ENCODE measurements around the gene A3GALT2. TPM values are rescaled to one million over a fixed set of nuclear protein-coding genes. Genes with fewer than 3 reads are reported as not detected.

The A3GALT2 gene
- total RNA-seq, 1 experiment from 2014 or later, result not detected

DNA sequence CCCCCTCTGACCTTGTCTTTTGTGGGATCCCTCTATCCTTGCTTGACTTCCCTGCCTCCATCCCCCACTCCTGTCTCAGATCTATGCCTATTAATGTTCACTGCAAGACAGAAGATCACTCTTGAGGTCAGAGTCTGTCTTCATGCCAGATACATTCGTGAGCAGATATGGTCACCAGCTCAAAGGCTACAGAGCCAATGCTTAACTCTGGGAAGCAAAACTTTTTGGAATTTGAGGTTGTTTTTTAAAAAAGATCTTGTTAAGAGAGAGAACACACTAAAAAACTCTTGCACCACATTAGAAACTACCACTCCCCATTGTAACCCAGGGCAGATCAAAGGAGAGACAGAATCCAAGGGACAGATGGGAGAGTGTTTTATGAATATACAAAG is 17.1 kb upstream of the A3GALT2 start (continued):
- TF ChIP-seq, protein P1, sequence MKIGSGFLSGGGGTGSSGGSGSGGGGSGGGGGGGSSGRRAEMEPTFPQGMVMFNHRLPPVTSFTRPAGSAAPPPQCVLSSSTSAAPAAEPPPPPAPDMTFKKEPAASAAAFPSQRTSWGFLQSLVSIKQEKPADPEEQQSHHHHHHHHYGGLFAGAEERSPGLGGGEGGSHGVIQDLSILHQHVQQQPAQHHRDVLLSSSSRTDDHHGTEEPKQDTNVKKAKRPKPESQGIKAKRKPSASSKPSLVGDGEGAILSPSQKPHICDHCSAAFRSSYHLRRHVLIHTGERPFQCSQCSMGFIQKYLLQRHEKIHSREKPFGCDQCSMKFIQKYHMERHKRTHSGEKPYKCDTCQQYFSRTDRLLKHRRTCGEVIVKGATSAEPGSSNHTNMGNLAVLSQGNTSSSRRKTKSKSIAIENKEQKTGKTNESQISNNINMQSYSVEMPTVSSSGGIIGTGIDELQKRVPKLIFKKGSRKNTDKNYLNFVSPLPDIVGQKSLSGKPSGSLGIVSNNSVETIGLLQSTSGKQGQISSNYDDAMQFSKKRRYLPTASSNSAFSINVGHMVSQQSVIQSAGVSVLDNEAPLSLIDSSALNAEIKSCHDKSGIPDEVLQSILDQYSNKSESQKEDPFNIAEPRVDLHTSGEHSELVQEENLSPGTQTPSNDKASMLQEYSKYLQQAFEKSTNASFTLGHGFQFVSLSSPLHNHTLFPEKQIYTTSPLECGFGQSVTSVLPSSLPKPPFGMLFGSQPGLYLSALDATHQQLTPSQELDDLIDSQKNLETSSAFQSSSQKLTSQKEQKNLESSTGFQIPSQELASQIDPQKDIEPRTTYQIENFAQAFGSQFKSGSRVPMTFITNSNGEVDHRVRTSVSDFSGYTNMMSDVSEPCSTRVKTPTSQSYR (CRISPR knock-in tag; IDR thresholded peaks at IDR 0.05), result no peak
- TF ChIP-seq FOXP1 (CRISPR knock-in tag; IDR thresholded peaks at IDR 0.05; ENCODE audit: borderline replicate concordance), result no peak

DNA sequence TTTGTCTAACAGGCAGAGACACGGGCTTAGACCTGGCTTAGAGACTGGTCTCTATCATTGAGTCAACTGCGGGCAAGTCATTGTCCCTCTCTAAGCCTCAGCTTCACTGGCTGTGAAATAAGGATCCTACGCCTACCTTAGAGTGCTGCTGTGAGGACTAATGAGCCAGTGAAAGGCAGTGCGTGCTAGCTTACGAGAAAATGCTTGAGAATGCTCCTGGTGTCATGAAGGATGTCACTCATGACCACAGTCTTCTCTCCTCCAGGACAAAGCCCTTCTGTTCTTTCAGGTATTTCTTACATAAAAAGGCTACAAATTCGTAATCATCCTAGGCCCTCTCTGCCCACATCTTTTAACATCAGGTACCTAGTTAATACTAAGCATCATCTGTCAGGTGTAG is 16.5 kb upstream of the A3GALT2 start:
- Mint-ChIP-seq H3K4me1 (peaks cover 52% of the 10 kb centered on the region), H3K4me3 (no peak overlapping the region), H3K36me3 (no peaks in the 10 kb centered on the region), H3K27ac (no peak overlapping the region), H3K27me3 (ENCODE audit: low read depth) (peaks cover 44% of the 10 kb centered on the region), H3K9me3 (no peaks in the 10 kb centered on the region)
- TF ChIP-seq, protein P2, sequence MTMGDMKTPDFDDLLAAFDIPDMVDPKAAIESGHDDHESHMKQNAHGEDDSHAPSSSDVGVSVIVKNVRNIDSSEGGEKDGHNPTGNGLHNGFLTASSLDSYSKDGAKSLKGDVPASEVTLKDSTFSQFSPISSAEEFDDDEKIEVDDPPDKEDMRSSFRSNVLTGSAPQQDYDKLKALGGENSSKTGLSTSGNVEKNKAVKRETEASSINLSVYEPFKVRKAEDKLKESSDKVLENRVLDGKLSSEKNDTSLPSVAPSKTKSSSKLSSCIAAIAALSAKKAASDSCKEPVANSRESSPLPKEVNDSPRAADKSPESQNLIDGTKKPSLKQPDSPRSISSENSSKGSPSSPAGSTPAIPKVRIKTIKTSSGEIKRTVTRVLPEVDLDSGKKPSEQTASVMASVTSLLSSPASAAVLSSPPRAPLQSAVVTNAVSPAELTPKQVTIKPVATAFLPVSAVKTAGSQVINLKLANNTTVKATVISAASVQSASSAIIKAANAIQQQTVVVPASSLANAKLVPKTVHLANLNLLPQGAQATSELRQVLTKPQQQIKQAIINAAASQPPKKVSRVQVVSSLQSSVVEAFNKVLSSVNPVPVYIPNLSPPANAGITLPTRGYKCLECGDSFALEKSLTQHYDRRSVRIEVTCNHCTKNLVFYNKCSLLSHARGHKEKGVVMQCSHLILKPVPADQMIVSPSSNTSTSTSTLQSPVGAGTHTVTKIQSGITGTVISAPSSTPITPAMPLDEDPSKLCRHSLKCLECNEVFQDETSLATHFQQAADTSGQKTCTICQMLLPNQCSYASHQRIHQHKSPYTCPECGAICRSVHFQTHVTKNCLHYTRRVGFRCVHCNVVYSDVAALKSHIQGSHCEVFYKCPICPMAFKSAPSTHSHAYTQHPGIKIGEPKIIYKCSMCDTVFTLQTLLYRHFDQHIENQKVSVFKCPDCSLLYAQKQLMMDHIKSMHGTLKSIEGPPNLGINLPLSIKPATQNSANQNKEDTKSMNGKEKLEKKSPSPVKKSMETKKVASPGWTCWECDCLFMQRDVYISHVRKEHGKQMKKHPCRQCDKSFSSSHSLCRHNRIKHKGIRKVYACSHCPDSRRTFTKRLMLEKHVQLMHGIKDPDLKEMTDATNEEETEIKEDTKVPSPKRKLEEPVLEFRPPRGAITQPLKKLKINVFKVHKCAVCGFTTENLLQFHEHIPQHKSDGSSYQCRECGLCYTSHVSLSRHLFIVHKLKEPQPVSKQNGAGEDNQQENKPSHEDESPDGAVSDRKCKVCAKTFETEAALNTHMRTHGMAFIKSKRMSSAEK (CRISPR knock-in tag; IDR thresholded peaks at IDR 0.05; ENCODE audit: borderline replicate concordance), result no peak
- no peak for TF ChIP-seq NFATC4 (CRISPR knock-in tag; IDR thresholded peaks at IDR 0.05)
- DNase-seq (ENCODE audit: low spot score), result no peak
- ChIA-PET CTCF (interaction anchor here (0.9 to 4.1 kb wide), 2 partner anchors 41 to 197 kb away, joined by 3 to 37 read pairs; no protein-coding TSS in a partner anchor), POLR2A (no interaction called here)
- no peak for ATAC-seq

DNA sequence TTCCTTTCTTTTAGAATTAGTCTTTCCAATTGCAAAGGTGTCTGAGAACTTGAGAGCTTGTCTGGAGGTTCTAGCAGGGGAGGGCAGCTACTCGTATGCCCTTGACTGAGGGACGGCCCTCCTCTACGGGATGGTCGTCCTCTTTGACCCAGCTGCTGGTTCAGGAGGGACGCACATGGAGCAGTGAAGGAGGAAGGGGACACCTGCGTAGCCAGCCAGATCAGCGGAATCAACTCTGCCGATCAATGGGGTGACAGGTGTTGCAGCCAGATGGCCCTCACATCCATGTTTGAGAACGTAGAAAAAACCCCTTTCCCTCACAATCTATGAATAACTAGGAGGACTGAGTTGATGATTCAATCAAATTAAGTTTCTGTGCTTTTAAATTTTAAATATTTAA is 15.7 kb upstream of the A3GALT2 start:
- Mint-ChIP-seq H3K4me1 (peaks cover 44% of the 10 kb centered on the region), H3K9me3 (no peaks in the 10 kb centered on the region), H3K27ac (no peak overlapping the region), H3K36me3 (no peaks in the 10 kb centered on the region), H3K4me3 (no peak overlapping the region), H3K27me3 (ENCODE audit: low read depth) (peaks cover 43% of the 10 kb centered on the region)
- DNase-seq (ENCODE audit: low spot score), result no peak
- TF ChIP-seq FOXJ3 (CRISPR knock-in tag; IDR thresholded peaks at IDR 0.05; ENCODE audit: borderline replicate concordance), result no peak
- ChIA-PET POLR2A (no interaction called here), CTCF (interaction anchor here (0.7 to 2.7 kb wide), 3 partner anchors 37 to 134 kb away, joined by 3 to 15 read pairs (median 3); no protein-coding TSS in a partner anchor)
- ATAC-seq, result no peak

DNA sequence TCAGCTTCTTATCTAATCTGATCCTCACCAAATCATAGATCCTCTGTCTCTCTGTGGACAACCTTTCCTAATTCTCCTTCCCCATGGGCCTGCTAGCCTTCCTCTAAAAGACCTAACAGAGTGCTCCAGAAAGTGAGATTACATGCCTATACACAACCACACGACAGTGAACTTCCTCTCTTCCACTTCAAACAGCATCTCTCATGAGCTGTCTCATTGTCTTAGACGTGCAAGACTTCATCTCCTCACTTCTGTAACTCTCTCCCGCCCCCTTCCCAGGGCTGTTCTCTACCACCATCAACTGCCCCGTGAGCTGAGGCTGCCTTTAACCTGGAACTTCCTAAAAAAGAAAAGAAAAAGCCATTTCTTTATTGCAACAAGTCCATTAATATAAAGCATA is 14.1 kb upstream of the A3GALT2 start:
- no peak for DNase-seq (ENCODE audit: low spot score)
- Mint-ChIP-seq H3K27ac (no peak overlapping the region), H3K27me3 (ENCODE audit: low read depth) (peaks cover 33% of the 10 kb centered on the region), H3K4me1 (peaks cover 28% of the 10 kb centered on the region), H3K9me3 (no peaks in the 10 kb centered on the region), H3K36me3 (no peaks in the 10 kb centered on the region), H3K4me3 (no peak overlapping the region)
- ATAC-seq, result no peak
- POLR2A ChIA-PET, result no interaction called here
- CTCF ChIA-PET, result interaction anchor here (1.9 to 2.7 kb wide), 2 partner anchors 36 to 39 kb away, joined by 5 to 15 read pairs; no protein-coding TSS in a partner anchor
- TF ChIP-seq GRHL2 (CRISPR knock-in tag; IDR thresholded peaks at IDR 0.05; ENCODE audit: insufficient replicate concordance, severe bottlenecking) (no peak), ESRRA (CRISPR knock-in tag; IDR thresholded peaks at IDR 0.05; ENCODE audit: borderline replicate concordance) (no peak), NR2C2 (CRISPR knock-in tag; IDR thresholded peaks at IDR 0.05) (no peak), NFATC4 (CRISPR knock-in tag; IDR thresholded peaks at IDR 0.05) (no peak), PRRX2 (CRISPR knock-in tag; IDR thresholded peaks at IDR 0.05) (no peak), NR3C1 (CRISPR knock-in tag; conservative IDR thresholded peaks at IDR 0.05; ENCODE audit: low read depth) (no peak), GTF2I (CRISPR knock-in tag; conservative IDR thresholded peaks at IDR 0.05) (no peak), JAZF1 (CRISPR knock-in tag; IDR thresholded peaks at IDR 0.05) (no peak), SOX15 (CRISPR knock-in tag; IDR thresholded peaks at IDR 0.05) (no peak), GABPB1 (CRISPR knock-in tag; IDR thresholded peaks at IDR 0.05) (no peak), HMGA2 (CRISPR knock-in tag; IDR thresholded peaks at IDR 0.05) (no peak)
- TF ChIP-seq, protein P3, sequence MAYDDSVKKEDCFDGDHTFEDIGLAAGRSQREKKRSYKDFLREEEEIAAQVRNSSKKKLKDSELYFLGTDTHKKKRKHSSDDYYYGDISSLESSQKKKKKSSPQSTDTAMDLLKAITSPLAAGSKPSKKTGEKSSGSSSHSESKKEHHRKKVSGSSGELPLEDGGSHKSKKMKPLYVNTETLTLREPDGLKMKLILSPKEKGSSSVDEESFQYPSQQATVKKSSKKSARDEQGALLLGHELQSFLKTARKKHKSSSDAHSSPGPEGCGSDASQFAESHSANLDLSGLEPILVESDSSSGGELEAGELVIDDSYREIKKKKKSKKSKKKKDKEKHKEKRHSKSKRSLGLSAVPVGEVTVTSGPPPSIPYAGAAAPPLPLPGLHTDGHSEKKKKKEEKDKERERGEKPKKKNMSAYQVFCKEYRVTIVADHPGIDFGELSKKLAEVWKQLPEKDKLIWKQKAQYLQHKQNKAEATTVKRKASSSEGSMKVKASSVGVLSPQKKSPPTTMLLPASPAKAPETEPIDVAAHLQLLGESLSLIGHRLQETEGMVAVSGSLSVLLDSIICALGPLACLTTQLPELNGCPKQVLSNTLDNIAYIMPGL (CRISPR knock-in tag; IDR thresholded peaks at IDR 0.05), result no peak
- TF ChIP-seq, protein P4, sequence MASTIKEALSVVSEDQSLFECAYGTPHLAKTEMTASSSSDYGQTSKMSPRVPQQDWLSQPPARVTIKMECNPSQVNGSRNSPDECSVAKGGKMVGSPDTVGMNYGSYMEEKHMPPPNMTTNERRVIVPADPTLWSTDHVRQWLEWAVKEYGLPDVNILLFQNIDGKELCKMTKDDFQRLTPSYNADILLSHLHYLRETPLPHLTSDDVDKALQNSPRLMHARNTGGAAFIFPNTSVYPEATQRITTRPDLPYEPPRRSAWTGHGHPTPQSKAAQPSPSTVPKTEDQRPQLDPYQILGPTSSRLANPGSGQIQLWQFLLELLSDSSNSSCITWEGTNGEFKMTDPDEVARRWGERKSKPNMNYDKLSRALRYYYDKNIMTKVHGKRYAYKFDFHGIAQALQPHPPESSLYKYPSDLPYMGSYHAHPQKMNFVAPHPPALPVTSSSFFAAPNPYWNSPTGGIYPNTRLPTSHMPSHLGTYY (CRISPR knock-in tag; IDR thresholded peaks at IDR 0.05), result no peak
- TF ChIP-seq, protein P5, sequence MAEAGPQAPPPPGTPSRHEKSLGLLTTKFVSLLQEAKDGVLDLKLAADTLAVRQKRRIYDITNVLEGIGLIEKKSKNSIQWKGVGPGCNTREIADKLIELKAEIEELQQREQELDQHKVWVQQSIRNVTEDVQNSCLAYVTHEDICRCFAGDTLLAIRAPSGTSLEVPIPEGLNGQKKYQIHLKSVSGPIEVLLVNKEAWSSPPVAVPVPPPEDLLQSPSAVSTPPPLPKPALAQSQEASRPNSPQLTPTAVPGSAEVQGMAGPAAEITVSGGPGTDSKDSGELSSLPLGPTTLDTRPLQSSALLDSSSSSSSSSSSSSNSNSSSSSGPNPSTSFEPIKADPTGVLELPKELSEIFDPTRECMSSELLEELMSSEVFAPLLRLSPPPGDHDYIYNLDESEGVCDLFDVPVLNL (CRISPR knock-in tag; IDR thresholded peaks at IDR 0.05; ENCODE audit: borderline replicate concordance, low read depth), result no peak
- TF ChIP-seq, protein P6, sequence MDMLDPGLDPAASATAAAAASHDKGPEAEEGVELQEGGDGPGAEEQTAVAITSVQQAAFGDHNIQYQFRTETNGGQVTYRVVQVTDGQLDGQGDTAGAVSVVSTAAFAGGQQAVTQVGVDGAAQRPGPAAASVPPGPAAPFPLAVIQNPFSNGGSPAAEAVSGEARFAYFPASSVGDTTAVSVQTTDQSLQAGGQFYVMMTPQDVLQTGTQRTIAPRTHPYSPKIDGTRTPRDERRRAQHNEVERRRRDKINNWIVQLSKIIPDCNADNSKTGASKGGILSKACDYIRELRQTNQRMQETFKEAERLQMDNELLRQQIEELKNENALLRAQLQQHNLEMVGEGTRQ (CRISPR knock-in tag; IDR thresholded peaks at IDR 0.05), result no peak

Data from WTC11 (cell line).